Measurements from ENCODE around the gene RYR1.

DNA sequence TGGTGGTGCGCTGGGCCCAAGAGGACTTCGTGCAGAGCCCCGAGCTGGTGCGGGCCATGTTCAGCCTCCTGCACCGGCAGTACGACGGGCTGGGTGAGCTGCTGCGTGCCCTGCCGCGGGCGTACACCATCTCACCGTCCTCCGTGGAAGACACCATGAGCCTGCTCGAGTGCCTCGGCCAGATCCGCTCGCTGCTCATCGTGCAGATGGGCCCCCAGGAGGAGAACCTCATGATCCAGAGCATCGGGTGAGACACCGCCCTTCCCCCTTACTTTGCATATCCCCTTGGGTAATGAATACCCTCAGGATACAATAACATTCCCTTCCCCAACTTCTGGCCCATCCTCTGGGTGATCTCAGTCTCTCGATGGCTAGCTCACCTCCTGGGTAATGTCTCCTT lies 60.9 kb downstream of the RYR1 start:
- no peak for TF ChIP-seq YY1 (IDR thresholded peaks at IDR 0.05; ENCODE audit: insufficient read depth, insufficient read length)
- TF ChIP-seq ZNF274 (IDR thresholded peaks at IDR 0.05; ENCODE audit: low read depth, low read length): no peak
- no peak for TF ChIP-seq SUZ12 (IDR thresholded peaks at IDR 0.05; ENCODE audit: extremely low read depth, insufficient read depth, insufficient read length)

All from NT2/D1 (cell line).